ENCODE data around the gene DHCR7.

The DHCR7 gene

DNA sequence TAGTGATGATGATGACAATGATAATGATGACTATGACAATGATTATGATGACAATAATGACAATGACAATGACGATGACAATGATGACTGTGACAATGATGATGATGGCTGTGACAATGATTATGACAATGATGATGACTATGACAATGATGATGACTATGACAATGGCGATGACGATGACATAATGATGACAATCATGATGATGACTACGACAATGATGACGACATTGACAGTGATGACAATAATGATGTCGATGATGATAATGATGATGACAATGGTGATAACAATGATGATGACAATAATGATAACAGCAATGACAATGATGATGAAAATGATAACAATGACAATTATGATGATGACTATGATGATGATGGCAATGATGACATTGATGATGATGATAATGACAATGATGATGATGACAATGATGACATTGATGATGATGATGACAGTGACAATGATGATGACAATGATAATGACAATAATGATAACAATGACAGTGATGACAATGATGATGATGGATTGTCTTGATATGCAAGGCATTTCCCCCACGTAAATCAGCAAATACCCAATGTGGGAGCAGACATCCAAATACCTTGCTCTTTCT, 37.7 kb downstream of the DHCR7 start:
- DNase-seq (ENCODE audit: low read depth) = no peak

GRCh38 chr11:71408826-71409225, 39.4 kb downstream of the DHCR7 start:
- DNase-seq (ENCODE audit: low read depth) = no peak

DNA sequence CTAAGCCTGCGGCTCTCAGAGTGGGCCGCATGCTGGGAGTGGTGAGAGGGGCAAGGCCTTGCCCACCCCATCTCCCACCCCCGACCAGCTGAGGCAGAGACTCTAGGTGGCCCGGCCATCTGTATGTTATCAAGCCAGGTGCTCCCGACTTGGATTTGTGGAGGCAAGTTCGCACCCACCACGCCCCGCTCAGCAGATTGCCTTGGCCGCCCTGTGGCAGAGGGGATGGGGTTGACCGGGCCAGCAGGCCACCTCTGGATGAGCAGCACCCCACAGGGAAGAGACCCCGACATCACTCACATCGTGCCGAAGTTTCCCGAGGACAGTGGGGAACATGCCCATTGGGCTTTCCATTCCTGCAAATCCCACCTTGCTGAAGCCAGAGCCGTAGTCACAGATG, 40.8 kb downstream of the DHCR7 start:
- DNase-seq (ENCODE audit: low read depth) = no peak

GRCh38 chr11:71406681-71407080, 41.5 kb downstream of the DHCR7 start:
- no peak for DNase-seq (ENCODE audit: low read depth)

DNA sequence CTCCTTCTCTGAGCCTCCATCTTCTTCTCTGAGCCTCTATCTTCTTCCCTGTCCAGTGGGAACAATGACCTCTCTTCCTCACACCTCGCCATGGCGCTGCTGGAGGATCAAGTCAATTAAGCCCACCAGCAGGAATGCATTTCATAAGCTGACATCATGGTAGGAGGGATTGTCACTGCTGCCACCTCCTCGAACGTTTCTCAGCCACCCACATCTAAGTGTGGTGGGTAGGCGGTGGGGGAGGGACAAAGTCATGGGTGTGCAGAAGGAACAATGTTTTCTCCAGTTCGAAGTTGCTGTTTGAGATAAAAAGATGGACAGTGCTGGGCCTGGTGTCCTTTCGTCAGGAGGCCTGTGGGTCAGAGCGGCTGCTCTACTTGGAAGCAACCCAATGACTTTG, 44.0 kb downstream of the DHCR7 start:
- DNase-seq (ENCODE audit: low read depth) = no peak

- DNase-seq (ENCODE audit: low read depth) = no peak
These were observed 45.3 kb downstream of the DHCR7 start for GRCh38 chr11:71402878-71403277.

DNA sequence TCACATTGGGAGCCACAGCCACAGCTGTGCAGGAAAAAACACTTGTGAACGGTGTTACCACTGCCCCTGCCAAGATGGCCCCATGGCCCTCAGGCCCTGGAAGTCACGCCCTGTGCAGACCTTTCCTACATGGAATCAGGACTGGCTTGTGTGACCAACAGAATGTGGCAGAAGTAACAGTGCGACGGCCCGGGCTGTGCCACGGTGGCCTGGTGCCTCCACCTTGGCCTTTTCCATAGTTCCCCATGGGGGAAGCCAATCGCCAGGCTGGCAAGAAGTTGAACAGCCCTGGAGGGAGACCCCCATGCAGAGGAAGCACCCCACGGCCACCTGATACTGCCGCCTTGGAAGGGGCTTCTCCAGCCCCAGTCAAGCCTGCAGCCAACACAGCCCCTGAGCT, 48.0 kb downstream of the DHCR7 start:
- no peak for DNase-seq (ENCODE audit: low read depth)

DNA sequence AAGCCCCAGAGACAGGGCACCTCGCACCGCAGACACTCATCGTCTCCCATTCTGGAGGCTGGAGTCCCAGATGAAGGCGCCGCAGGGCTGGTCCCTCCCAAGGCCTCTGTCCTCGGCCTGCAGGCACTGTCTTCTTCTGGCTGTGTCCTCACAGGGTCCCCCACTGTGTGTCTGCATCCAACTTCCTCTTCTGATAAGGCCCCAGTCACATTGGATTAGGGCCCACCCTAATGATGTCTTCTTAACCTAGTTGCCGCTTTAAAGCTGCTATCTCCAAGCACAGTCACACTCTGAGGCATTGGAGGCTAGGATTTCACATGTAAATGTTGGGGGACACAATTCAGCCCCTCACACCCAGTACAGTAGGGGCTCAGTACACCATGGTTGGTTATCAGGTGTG, 48.9 kb downstream of the DHCR7 start:
- DNase-seq (ENCODE audit: low read depth) = no peak

GRCh38 chr11:71397961-71398360, 50.2 kb downstream of the DHCR7 start:
- DNase-seq (ENCODE audit: low read depth) = no peak

GRCh38 chr11:71397331-71397860, 50.8 kb downstream of the DHCR7 start:
- no peak for DNase-seq (ENCODE audit: low read depth)

GRCh38 chr11:71396548-71397123, 51.6 kb downstream of the DHCR7 start:
- DNase-seq (ENCODE audit: low read depth) = no peak

DNA sequence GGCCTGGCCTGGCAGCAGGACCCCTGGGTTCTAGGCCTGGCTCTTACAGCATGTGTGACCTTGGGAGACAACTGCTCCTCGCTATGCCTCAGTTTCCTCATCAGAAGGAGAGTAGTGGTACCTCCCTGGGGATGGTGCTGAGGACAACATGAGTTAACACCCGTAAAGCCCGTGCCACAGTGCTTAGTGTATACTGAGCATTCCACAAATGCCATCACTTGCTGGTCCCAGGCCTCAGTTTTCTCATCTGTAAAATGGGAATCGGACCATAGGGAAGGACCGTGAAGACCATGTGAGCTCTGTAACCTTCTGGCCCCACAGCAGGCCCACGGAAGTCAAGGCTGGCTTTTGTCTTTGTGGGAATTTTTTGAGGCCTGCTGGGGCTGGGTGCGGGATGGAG, 52.4 kb downstream of the DHCR7 start:
- no peak for DNase-seq (ENCODE audit: low read depth)

GRCh38 chr11:71395263-71395560, 53.0 kb downstream of the DHCR7 start:
- no peak for DNase-seq (ENCODE audit: low read depth)

DNA sequence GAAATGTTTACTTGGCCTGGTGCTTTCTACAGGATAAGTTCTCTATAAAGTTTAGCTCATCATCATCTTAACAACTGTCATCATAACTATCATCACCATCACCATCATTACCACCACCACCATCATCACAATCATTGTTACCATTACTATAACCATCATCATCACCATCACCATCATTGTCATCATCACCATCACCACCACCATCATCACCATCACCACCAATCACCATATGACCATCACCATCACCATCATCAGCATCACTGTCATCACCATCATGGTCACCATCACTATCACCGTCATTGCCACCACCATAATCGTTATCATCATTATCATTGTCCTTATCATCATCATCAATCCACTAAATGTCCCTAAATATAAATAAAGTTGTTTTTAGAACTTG, 54.9 kb downstream of the DHCR7 start:
- no peak for DNase-seq (ENCODE audit: low read depth)

DNA sequence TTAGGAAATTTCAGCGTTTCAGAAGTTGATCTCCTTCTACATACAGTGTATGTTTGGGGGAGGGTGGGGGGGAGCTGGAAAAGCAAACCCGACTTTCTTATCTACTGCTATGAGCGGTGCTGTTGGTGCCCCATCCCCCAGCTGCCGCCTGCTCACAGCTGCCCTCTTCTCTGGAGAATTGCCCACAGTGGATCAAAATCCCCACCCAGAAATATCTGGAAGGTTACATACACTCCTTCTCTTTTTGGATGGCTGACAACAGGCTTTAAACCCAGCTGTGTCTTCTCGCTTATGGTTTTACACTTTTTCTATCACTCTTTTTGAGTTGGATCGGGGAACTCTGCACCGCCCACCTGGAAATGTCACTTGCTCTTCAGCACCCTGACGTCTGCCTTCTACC, 56.4 kb downstream of the DHCR7 start:
- DNase-seq (ENCODE audit: low read depth) = no peak

DNA sequence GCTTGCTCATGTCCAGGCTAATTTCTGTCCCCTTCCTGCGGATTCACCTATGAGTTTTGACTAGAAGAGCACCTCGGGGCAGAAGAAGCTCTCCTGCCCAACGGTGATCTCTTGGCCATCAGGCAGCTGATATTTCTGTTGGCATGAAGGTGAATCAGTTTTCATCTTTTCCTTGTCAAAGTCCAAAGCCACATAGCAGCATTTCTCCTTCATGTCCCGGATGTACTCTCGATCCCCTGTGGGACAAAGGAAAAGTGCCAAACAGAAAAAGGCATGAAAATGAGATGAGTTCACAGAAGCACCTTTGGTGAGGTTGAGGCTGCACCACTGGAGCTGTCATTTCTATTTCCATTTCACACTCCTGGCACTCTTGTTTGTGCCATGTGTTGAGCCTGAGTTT, 56.8 kb downstream of the DHCR7 start:
- no peak for DNase-seq (ENCODE audit: low read depth)

DNA sequence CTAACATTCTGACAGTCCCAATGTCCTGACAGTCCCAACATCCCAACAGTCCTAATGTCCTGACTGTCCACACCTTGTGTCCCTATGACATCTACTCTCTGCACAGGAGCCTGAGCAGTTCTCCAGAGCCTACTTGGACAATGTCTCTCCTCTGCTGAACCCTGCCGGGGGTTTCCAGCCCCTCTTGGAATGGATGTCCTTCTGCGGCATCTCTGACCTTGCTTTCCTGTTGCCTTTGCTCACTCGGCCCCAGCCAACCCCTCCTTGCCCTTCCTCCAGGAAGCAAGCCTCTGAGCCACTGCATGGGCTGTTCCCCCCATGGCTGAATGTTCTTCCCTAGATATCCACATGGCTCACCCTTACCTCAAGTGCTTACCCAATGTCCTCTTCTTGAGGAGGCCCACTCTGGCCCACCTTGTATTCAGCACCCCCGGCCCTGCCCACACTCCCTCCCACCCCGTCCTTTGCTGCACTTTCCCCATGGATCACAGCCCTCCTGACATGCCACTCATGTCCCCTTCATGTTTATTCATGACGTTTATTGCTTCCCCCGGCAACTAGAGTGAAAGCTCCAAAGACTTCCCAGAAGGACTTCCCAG, 59.5 kb downstream of the DHCR7 start:
- no peak for DNase-seq (ENCODE audit: low read depth)

GRCh38 chr11:71387784-71388636, 60.2 kb downstream of the DHCR7 start:
- no peak for DNase-seq (ENCODE audit: low read depth)

DNA sequence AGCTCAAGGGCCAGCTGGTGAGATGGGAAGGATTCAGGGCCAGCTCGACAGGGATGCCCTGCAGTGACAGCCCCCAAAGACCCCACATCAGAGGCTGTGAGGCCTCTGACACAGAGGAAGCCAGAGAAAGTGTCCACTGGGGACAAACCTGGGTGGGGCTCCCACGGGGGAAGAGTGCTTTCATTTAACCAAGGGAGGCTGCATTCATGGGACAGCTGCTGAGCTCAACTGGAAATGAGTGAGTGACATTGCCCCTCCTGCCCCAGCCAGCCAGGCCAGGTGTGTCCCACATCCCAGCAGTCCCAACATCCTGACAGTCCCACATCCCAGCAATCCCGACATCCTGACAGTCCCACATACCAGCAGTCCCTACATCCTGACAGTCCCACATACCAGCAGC, 61.0 kb downstream of the DHCR7 start:
- no peak for DNase-seq (ENCODE audit: low read depth)

- no peak for DNase-seq (ENCODE audit: low read depth)
These were observed 62.0 kb downstream of the DHCR7 start for GRCh38 chr11:71386202-71386601.

DNA sequence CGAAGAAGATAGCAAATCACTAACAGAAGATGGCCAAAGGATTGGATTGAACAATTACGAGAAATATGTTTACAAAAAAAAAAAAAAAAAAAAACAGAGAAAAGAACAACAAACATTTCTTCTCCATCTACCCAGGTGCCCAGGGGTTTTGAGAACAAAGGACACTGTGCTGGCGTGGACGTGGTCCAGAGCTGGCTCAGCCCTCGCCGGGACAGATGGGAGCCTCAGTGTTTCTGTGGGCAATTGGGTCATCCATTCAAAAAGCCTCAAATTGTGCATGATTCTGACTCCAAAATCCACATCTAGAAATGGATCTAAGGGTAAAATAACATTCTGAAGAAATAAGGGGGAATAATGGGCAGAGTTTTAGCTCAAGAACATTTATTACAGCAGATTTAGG, 63.1 kb downstream of the DHCR7 start:
- no peak for DNase-seq (ENCODE audit: low read depth)

DNA sequence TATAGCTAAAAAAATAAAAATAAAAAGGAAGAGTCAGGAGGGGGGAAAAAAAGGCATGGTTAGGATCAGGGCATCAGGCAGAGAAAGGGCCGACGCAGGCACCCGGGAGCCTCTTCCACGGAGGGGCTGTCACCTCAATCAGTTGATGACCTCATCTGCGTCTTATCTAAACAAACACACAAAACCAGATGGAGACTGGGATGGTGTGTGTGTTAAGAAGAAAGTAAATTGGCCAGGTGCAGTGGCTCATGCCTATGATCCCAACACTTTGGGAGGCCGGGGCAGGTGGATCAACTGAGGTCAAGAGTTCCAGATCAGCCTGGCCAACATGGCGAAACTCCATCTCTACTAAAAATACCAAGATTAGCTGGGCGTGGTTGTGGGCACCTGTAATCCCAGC, 63.6 kb downstream of the DHCR7 start:
- DNase-seq (ENCODE audit: low read depth) = no peak

Measured in activated T-cell treated with anti-CD3 and anti-CD28 coated beads for 24 hours (primary cell).